Measurements from ENCODE around the gene ADGRG3. TPM values are rescaled to one million over a fixed set of nuclear protein-coding genes. Genes with fewer than 3 reads are reported as not detected.

Gene ADGRG3
- total RNA-seq, 1 experiment from 2014 or later, result not detected

DNA sequence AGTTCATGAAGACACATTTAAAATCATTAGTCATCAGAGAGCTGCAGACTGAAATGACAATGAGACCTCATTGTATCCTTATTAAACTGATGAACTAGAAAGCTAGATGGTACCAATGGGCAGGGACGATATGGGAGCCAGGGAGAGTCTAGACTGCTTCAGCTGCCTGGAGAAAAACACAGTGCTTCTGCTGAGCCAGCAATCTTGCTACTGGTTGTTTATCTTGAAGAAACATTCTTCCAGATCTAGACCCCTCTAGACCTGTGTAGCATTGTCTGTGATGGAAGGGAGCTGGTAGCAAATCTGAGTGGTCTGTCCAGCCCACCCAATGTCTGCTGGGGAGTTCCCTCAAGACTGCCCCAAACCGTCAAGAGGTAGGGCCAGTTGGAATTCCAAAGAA, 24.5 kb downstream of the ADGRG3 start:
- CTCF ChIA-PET, result no interaction called here
- POLR2A ChIA-PET, result no interaction called here
- no peak for DNase-seq (ENCODE audit: low read depth, low spot score)

More for the DNA sequence above, 24.5 kb downstream of the ADGRG3 start:
- TF ChIP-seq SIN3A (IDR thresholded peaks at IDR 0.05; ENCODE audit: low read depth) (no peak), FOSL1 (IDR thresholded peaks at IDR 0.05; ENCODE audit: low read depth) (no peak), YY1 (IDR thresholded peaks at IDR 0.05; ENCODE audit: extremely low read depth, insufficient replicate concordance, low read depth, low read length) (no peak), EZH2phosphoT487 (IDR thresholded peaks at IDR 0.05; ENCODE audit: borderline replicate concordance) (no peak), ELF1 (IDR thresholded peaks at IDR 0.05; ENCODE audit: borderline replicate concordance, low read depth) (no peak), ZNF274 (IDR thresholded peaks at IDR 0.05; ENCODE audit: low read depth, low read length) (no peak), EZH2 (IDR thresholded peaks at IDR 0.05) (no peak), RAD21 (IDR thresholded peaks at IDR 0.05; ENCODE audit: low read depth) (no peak), ZFX (IDR thresholded peaks at IDR 0.05) (no peak), POLR2A (IDR thresholded peaks at IDR 0.05; ENCODE audit: borderline replicate concordance, extremely low read depth, insufficient read depth, insufficient read length) (no peak), EGR1 (IDR thresholded peaks at IDR 0.05; ENCODE audit: low read depth) (no peak), CEBPB (IDR thresholded peaks at IDR 0.05; ENCODE audit: low read depth) (no peak), JUND (IDR thresholded peaks at IDR 0.05) (no peak)
- TF ChIP-seq, protein P1, sequence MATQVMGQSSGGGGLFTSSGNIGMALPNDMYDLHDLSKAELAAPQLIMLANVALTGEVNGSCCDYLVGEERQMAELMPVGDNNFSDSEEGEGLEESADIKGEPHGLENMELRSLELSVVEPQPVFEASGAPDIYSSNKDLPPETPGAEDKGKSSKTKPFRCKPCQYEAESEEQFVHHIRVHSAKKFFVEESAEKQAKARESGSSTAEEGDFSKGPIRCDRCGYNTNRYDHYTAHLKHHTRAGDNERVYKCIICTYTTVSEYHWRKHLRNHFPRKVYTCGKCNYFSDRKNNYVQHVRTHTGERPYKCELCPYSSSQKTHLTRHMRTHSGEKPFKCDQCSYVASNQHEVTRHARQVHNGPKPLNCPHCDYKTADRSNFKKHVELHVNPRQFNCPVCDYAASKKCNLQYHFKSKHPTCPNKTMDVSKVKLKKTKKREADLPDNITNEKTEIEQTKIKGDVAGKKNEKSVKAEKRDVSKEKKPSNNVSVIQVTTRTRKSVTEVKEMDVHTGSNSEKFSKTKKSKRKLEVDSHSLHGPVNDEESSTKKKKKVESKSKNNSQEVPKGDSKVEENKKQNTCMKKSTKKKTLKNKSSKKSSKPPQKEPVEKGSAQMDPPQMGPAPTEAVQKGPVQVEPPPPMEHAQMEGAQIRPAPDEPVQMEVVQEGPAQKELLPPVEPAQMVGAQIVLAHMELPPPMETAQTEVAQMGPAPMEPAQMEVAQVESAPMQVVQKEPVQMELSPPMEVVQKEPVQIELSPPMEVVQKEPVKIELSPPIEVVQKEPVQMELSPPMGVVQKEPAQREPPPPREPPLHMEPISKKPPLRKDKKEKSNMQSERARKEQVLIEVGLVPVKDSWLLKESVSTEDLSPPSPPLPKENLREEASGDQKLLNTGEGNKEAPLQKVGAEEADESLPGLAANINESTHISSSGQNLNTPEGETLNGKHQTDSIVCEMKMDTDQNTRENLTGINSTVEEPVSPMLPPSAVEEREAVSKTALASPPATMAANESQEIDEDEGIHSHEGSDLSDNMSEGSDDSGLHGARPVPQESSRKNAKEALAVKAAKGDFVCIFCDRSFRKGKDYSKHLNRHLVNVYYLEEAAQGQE (IDR thresholded peaks at IDR 0.05; ENCODE audit: low read depth), result no peak
- TF ChIP-seq, protein P2, sequence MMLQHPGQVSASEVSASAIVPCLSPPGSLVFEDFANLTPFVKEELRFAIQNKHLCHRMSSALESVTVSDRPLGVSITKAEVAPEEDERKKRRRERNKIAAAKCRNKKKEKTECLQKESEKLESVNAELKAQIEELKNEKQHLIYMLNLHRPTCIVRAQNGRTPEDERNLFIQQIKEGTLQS (IDR thresholded peaks at IDR 0.05), result no peak
- TF ChIP-seq, protein P3, sequence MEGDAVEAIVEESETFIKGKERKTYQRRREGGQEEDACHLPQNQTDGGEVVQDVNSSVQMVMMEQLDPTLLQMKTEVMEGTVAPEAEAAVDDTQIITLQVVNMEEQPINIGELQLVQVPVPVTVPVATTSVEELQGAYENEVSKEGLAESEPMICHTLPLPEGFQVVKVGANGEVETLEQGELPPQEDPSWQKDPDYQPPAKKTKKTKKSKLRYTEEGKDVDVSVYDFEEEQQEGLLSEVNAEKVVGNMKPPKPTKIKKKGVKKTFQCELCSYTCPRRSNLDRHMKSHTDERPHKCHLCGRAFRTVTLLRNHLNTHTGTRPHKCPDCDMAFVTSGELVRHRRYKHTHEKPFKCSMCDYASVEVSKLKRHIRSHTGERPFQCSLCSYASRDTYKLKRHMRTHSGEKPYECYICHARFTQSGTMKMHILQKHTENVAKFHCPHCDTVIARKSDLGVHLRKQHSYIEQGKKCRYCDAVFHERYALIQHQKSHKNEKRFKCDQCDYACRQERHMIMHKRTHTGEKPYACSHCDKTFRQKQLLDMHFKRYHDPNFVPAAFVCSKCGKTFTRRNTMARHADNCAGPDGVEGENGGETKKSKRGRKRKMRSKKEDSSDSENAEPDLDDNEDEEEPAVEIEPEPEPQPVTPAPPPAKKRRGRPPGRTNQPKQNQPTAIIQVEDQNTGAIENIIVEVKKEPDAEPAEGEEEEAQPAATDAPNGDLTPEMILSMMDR (IDR thresholded peaks at IDR 0.05 in 2 of 3, conservative IDR thresholded peaks at IDR 0.05 in 1 of 3; ENCODE audit: borderline replicate concordance in 1 of 3, insufficient read depth in 1 of 3, low read depth in 2 of 3, low read length in 2 of 3), result no peak
- no peaks in the 10 kb centered on the region for H4K20me1 ChIP-seq (ENCODE audit: insufficient read depth)
- RAD21 ChIA-PET (ENCODE audit: low non-redundant PET in 1 of 2, low total read pairs in 2 of 2, uncharacterized antibody in 2 of 2, unreplicated experiment in 2 of 2), result no interaction called here
- no peaks in the 10 kb centered on the region for H3K36me3 ChIP-seq (ENCODE audit: control insufficient read depth in 1 of 2, insufficient read depth in 2 of 2, low read length in 2 of 2)
- H3K4me3 ChIP-seq (replicated peaks in 1 of 2; ENCODE audit: low read depth in 1 of 2, low read length in 2 of 2), result no peak overlapping the region
- BruUV-seq (replicated peaks), result no TSS peak
- H3K9ac ChIP-seq (ENCODE audit: low read length), result no peak overlapping the region
- no peaks in the 10 kb centered on the region for H3K9me2 ChIP-seq (ENCODE audit: insufficient read depth)
- no peaks in the 10 kb centered on the region for H3K27me3 ChIP-seq (ENCODE audit: insufficient read depth, low read length)
- peaks cover 0 to 4% of the 10 kb centered on the region in 2 experiments; a peak in 1 of 4 replicates for H3K4me1 ChIP-seq (ENCODE audit: control insufficient read depth in 1 of 2, insufficient read depth in 2 of 2, low read length in 2 of 2)
- intact Hi-C loops (cut with micrococcal nuclease), result no loop called here
- no peak for ATAC-seq
- H3K27ac ChIP-seq (ENCODE audit: low read depth, low read length), result no peak overlapping the region
- no peaks in the 10 kb centered on the region for H3K9me3 ChIP-seq (ENCODE audit: control insufficient read depth in 1 of 2, insufficient read depth in 1 of 2, low read depth in 1 of 2, low read length in 2 of 2)
- no peaks in the 10 kb centered on the region for H3K79me2 ChIP-seq (ENCODE audit: insufficient read depth, low read length)
- no peak overlapping the region for H2AFZ ChIP-seq (ENCODE audit: low read depth, low read length, poor library complexity, severe bottlenecking)
- H3K4me2 ChIP-seq (ENCODE audit: low read length), result no peak overlapping the region

Measured in HCT116 (cell line).